Adipocyte (in vitro differentiated cells): ENCODE data around the gene CACNA1G.

Experiments
- DNase-seq: peaks from one replicate; pipeline ENCODE4 v3.0.0-alpha.2; 2015; ENCODE audit warnings: low read depth
- H3K27me3 ChIP-seq: replicated peaks from 2 replicates; pipeline ENCODE4 v1.7.0; 2013; ENCODE audit warnings: mild to moderate bottlenecking, low read length, moderate library complexity; ENCODE audit not compliant: control insufficient read depth, insufficient read depth
- H3K36me3 ChIP-seq: 2 replicates; pipeline ENCODE4 v1.7.0; 2013; ENCODE audit warnings: low read length, mild to moderate bottlenecking, moderate library complexity; ENCODE audit not compliant: control insufficient read depth, insufficient read depth, severe bottlenecking
- H3K4me1 ChIP-seq: 2 replicates; pipeline ENCODE4 v1.7.0; 2013; ENCODE audit warnings: mild to moderate bottlenecking, low read length, moderate library complexity; ENCODE audit not compliant: control insufficient read depth, insufficient read depth
- H3K4me3 ChIP-seq: 2 replicates; pipeline ENCODE4 v1.7.0; 2013; ENCODE audit warnings: mild to moderate bottlenecking, low read length, moderate library complexity
- H3K9ac ChIP-seq: 2 replicates; pipeline ENCODE4 v1.7.0; 2013; ENCODE audit warnings: mild to moderate bottlenecking, low read length, moderate library complexity
- H3K9me3 ChIP-seq: 2 replicates; pipeline ENCODE4 v1.7.0; 2013; ENCODE audit warnings: mild to moderate bottlenecking, low read length, moderate library complexity; ENCODE audit not compliant: control insufficient read depth

CACNA1G gene

DNA sequence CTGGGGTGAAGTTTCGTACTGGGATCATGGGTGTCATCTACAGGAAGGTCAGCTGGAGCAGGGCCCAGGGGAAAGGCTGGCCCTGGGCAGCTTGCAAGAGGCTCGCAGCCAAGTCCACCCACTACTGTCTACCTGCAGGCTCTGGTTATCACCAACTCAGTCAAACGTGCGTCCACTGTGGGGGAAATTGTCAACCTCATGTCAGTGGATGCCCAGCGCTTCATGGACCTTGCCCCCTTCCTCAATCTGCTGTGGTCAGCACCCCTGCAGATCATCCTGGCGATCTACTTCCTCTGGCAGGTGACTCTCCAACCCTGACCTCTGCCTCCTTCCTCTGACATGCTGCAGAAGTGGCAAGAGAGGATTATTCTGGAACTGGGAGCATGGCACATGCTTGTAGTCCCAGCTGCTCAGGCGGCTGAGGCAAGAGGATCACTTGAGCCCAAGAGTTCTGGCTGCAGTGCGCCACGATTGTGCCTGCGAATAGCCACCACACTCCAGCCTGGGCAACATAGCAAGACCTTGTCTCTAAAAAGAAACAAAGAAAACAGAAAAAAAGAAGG, 103.4 kb downstream of the CACNA1G start:
- Histone ChIP-seq H3K9me3 (no peaks in the 10 kb centered on the region), H3K9ac (no peak overlapping the region), H3K36me3 (no peaks in the 10 kb centered on the region), H3K4me3 (no peak overlapping the region), H3K27me3 (no peaks in the 10 kb centered on the region), H3K4me1 (peaks cover 42% of the 10 kb centered on the region)
- no peak for DNase-seq

DNA sequence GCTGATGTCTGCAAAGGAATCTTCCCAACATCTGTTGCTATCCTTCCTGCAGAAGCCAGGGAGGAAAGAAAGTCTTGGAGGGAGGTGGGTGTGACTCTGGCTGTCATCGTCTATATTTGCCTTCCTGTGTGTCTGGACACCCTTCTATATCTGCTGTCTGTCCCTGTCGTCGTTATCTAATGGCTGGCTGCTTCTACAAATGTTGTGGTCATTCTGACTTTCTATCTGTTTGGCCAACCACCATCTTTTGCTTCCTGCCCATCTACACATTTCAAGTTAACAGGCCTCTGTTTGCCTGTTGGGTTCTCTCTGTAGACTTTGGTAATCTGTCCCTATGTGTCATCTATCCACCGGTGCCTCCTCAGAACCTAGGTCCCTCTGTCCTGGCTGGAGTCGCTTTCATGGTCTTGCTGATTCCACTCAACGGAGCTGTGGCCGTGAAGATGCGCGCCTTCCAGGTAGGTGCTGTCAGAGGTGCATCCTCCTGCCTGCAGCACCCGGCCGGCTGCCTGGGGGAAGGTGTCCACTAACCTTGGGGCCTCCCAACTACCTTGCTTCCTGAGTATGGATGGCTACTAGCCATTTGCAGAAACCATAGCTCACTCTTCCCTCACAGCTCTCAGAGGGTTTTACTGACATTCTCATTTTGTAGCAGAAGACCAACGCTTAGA, 104.4 kb downstream of the CACNA1G start:
- DNase-seq, result no peak
- H3K4me1 ChIP-seq, result peaks cover 36% of the 10 kb centered on the region
- H3K27me3 ChIP-seq, result no peaks in the 10 kb centered on the region
- no peaks in the 10 kb centered on the region for H3K36me3 ChIP-seq
- H3K4me3 ChIP-seq, result no peak overlapping the region
- no peak overlapping the region for H3K9ac ChIP-seq
- H3K9me3 ChIP-seq, result no peaks in the 10 kb centered on the region

DNA sequence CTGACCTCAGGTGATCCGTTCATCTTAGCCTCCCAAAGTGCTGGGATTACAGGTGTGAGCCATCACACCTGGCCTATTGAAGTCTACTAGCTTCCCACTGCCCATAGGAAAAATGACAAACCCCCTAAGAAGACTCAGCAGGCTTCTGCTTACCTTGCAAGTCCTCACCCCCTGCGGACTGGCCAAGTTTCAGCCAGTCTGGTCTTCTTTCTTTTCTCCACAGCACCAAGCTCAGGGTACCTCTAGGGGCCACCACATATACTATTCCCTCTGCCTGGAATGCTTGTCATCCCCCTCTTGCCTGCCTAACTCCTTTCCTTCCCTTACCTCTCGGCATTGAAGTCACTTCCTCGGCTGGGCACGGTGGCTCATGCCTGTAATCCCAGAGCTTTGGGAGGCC, 105.3 kb downstream of the CACNA1G start:
- Histone ChIP-seq H3K9me3 (no peaks in the 10 kb centered on the region), H3K4me1 (peaks cover 35% of the 10 kb centered on the region), H3K36me3 (no peaks in the 10 kb centered on the region), H3K27me3 (no peaks in the 10 kb centered on the region), H3K4me3 (no peak overlapping the region), H3K9ac (no peak overlapping the region)
- DNase-seq, result no peak

DNA sequence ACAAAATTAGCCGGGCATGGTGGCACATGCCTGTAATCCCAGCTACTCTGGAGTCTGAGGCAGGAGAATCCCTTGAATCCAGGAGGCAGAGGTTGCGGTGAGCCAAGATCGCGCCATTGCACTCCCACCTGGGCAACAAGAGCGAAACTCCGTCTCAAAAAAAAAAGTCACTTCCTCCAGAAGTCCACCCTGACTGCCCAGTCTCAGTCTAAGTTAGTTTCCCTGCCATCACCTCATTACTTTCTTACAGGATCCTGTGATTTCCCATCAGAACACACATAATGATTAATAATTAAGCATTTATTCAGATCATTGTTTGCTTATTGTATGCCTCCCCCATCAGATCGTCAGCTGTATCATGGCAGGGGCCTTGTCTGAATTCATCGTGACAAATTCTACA, 105.8 kb downstream of the CACNA1G start:
- Histone ChIP-seq H3K9ac (no peak overlapping the region), H3K9me3 (no peaks in the 10 kb centered on the region), H3K4me1 (peaks cover 34% of the 10 kb centered on the region), H3K36me3 (no peaks in the 10 kb centered on the region), H3K27me3 (no peaks in the 10 kb centered on the region), H3K4me3 (no peak overlapping the region)
- no peak for DNase-seq

DNA sequence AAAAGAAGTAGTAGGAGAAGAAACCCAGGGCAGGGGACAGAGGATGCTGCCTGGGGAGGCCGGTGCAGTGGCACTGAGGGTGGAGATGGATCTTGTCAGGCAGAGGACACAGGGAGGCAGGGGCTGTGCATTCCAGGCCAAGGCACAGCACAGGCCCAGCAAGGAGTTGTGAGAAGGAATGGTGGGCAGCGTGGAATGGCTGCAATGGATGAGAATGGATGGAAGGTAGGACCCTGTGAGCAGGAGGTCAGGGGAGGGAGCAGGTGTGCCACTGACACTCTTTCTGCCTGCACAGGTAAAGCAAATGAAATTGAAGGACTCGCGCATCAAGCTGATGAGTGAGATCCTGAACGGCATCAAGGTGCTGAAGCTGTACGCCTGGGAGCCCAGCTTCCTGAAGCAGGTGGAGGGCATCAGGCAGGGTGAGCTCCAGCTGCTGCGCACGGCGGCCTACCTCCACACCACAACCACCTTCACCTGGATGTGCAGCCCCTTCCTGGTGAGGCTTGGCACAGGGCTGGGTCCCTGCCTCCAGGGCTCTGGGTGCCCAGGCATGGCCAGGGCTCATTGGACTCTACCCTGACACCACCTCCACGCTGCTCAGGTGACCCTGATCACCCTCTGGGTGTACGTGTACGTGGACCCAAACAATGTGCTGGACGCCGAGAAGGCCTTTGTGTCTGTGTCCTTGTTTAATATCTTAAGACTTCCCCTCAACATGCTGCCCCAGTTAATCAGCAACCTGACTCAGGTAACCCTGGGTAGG, 106.9 kb downstream of the CACNA1G start:
- H3K36me3 ChIP-seq, result no peaks in the 10 kb centered on the region
- no peak for DNase-seq
- H3K4me1 ChIP-seq, result peaks cover 29% of the 10 kb centered on the region

DNA sequence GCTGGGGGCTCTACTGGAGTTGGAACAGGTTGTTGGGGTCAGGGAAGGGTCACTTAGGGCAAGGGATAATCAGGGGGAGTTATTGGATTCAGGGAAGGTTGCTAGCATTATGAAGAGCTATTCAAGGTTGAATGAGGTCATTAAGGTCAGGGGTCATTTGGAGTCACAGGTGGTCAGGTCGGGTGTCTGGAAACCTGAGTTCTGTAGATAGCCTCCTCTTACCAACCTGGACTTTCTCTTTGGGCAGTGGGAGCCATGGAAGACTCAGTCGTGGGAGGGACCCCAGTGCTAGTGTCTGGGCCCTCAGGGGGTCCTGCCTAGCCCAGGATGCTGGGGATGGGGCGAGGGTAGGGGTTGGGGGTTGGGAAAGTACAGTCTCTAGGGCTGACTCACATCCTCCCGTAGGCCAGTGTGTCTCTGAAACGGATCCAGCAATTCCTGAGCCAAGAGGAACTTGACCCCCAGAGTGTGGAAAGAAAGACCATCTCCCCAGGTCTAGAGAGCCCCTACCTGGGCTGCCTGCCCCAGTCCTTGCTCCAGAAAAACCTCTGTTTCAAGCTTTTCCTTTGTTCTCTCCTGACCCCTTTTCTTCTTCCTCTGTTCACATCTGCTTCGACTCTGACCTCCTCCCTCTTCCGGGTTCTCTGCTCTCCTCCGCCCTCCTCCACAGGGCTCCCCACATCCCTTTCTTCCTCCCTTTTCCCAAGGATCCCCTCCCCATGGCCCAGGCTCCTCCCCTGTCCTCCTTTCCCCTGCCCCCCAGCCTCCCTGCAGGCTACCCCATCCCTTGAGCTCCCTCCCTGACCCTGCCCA, 107.7 kb downstream of the CACNA1G start:
- H3K36me3 ChIP-seq, result no peaks in the 10 kb centered on the region
- no peaks in the 10 kb centered on the region for H3K27me3 ChIP-seq
- H3K9ac ChIP-seq, result peak overlapping the region; percentile 20
- H3K9me3 ChIP-seq, result no peaks in the 10 kb centered on the region
- H3K4me3 ChIP-seq, result no peak overlapping the region
- peak; percentile 41 for DNase-seq
- H3K4me1 ChIP-seq, result peaks cover 29% of the 10 kb centered on the region

More for the DNA sequence above, 106.9 kb downstream of the CACNA1G start:
- no peaks in the 10 kb centered on the region for H3K9me3 ChIP-seq
- H3K4me3 ChIP-seq, result no peak overlapping the region
- H3K9ac ChIP-seq, result no peak overlapping the region
- H3K27me3 ChIP-seq, result no peaks in the 10 kb centered on the region

DNA sequence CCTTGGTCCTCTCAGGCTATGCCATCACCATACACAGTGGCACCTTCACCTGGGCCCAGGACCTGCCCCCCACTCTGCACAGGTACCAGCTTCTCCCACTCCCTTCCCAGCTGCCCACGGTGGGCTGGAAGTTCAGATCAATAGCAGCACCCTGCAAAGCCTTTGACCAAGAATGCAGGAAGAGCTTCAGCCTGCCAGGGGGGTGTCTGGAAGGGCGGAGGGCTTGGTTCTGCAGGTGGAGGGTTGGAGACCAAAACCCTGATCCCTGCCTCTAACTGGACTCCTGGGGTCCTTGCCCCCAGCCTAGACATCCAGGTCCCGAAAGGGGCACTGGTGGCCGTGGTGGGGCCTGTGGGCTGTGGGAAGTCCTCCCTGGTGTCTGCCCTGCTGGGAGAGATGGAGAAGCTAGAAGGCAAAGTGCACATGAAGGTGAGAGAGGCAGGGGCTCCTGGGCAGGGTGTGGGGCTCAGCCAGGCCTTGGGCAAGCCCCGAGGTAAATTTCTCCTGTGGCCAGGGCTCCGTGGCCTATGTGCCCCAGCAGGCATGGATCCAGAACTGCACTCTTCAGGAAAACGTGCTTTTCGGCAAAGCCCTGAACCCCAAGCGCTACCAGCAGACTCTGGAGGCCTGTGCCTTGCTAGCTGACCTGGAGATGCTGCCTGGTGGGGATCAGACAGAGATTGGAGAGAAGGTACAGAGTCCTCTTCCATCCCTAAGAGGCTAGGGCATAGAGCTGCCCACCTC, 108.5 kb downstream of the CACNA1G start:
- H3K27me3 ChIP-seq, result no peaks in the 10 kb centered on the region
- no peaks in the 10 kb centered on the region for H3K9me3 ChIP-seq
- peaks cover 29% of the 10 kb centered on the region for H3K4me1 ChIP-seq
- H3K36me3 ChIP-seq, result no peaks in the 10 kb centered on the region
- DNase-seq, result no peak
- H3K4me3 ChIP-seq, result no peak overlapping the region
- no peak overlapping the region for H3K9ac ChIP-seq

DNA sequence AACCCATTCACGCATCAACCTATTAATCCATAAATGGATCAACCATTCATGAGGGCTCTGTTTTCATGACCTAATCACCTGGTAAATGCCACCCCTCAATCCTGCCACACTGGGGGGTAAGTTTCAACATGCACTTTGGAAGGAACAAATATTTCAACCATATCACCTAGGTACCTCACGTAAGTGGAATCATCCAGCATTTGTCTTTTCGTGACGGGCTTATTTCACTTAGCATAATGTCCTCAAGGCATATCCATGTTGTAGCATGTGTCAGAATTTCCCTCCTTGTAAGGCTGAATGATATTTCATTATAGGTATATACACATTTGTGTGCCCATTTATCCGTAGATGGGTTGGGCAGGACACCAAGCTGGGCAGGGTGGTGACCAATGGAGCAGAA, 111.6 kb downstream of the CACNA1G start:
- H3K9me3 ChIP-seq, result no peaks in the 10 kb centered on the region
- no peak for DNase-seq
- H3K4me3 ChIP-seq, result no peak overlapping the region

DNA sequence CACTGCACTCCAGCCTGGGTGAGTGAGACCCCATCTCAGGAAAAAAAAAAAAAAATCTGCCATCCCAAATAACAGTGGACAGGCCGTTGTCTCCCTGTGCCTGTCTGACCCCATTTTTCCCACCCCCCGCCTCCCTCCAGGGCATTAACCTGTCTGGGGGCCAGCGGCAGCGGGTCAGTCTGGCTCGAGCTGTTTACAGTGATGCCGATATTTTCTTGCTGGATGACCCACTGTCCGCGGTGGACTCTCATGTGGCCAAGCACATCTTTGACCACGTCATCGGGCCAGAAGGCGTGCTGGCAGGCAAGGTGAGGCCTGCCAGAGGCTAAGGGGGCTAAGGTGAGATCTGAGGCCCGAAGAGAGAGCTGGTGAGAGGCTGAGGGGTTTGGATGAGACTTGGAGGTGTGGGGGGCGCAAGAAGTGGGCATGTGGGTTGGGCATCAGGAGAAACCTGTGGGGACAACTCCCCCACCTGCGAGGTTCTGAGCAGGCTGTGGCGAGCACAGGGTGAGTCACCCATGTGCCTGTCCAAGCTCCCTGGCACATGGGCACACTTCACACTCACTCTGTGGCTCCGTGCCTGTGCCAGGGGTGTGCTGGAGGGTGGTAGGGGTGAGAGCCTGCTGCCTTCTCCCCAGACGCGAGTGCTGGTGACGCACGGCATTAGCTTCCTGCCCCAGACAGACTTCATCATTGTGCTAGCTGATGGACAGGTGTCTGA, 112.5 kb downstream of the CACNA1G start:
- no peaks in the 10 kb centered on the region for H3K9me3 ChIP-seq
- no peak for DNase-seq
- no peaks in the 10 kb centered on the region for H3K27me3 ChIP-seq
- H3K9ac ChIP-seq, result no peak overlapping the region
- H3K4me3 ChIP-seq, result no peak overlapping the region
- peaks cover 24% of the 10 kb centered on the region for H3K4me1 ChIP-seq
- peaks cover 17% of the 10 kb centered on the region for H3K36me3 ChIP-seq

More for the DNA sequence above, 111.6 kb downstream of the CACNA1G start:
- Histone ChIP-seq H3K4me1 (peaks cover 29% of the 10 kb centered on the region), H3K36me3 (peaks cover 15% of the 10 kb centered on the region), H3K9ac (peak overlapping the region; percentile 74), H3K27me3 (no peaks in the 10 kb centered on the region)

DNA sequence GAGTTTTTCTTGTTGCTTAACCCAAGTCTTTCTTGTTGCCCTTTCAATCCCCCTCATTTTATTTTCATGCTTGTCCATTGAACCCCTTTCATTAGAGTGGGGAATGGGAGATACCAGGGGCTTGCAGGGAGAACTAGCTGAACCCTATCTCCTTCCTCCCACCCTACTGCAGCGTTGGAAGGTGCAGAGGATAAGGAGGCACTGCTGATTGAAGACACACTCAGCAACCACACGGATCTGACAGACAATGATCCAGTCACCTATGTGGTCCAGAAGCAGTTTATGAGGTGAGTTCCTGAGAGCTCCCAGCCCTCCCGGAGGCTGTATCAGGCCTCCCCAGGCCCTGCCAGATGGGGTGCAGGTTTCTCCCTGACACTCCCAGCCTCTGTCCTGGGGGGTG, 114.7 kb downstream of the CACNA1G start:
- H3K36me3 ChIP-seq, result peaks cover 29% of the 10 kb centered on the region
- peaks cover 16% of the 10 kb centered on the region for H3K4me1 ChIP-seq
- H3K27me3 ChIP-seq, result no peaks in the 10 kb centered on the region
- no peak overlapping the region for H3K4me3 ChIP-seq
- H3K9me3 ChIP-seq, result no peaks in the 10 kb centered on the region
- no peak for DNase-seq
- no peak overlapping the region for H3K9ac ChIP-seq
